Measurements from ENCODE around the gene SRGAP3. TPM values are rescaled to one million over a fixed set of nuclear protein-coding genes. Genes with fewer than 3 reads are reported as not detected.

SRGAP3 gene
- total RNA-seq, 5 donors from 2014 or later (not counting 1 experiment from before 2014, with no cell fraction given): 1.4 to 4.4 (median 2.8) TPM

DNA sequence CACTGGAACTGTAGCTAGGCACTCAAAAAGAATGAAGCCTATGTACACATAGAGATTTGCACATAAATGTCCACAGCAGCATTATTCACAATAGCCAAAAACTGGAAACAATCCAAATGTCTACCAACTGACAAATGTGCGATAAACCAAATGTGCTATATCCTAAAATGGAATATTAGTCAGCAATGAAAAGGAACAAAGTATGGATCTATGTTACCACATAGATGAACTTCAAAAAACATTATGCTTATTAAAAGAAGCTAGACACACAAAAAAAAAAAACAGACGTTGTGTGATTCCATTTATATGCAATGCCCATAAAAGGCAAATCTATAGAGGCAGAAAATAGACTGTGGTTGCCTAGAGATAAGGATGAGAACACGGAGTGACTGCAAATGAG is 39.7 kb downstream of the SRGAP3 start:
- H3K4me1 ChIP-seq (ENCODE audit: control insufficient read depth in 1 of 2, extremely low read depth in 1 of 2, insufficient read depth in 2 of 2, low read length in 2 of 2): no peaks in the 10 kb centered on the region
- H3K9me3 ChIP-seq: no peaks in the 10 kb centered on the region
- no peaks in the 10 kb centered on the region for H3K4me1 Mint-ChIP-seq
- ATAC-seq (replicated peaks in 1 of 4): no peak
- H3K27ac Mint-ChIP-seq: no peak overlapping the region
- H3K36me3 ChIP-seq (ENCODE audit: control insufficient read depth in 2 of 2, extremely low read depth in 1 of 2, insufficient read depth in 1 of 2, low read length in 1 of 2): no peaks in the 10 kb centered on the region
- ChIA-PET CTCF (no interaction called here), POLR2A (no interaction called here)
- WGBS (ENCODE audit: insufficient coverage): no CpG with 5 or more reads among the region's 3 CpGs
- DNase-seq: no peak
- peaks cover 0 to 1% of the 10 kb centered on the region in 2 donors for H3K27me3 Mint-ChIP-seq
- H3K4me3 ChIP-seq (ENCODE audit: control insufficient read depth in 1 of 2, extremely low read depth in 1 of 2, low read length in 1 of 2): no peak overlapping the region
- no peaks in the 10 kb centered on the region for H3K36me3 Mint-ChIP-seq
- H3K4me3 Mint-ChIP-seq: no peak overlapping the region
- H3K9me3 Mint-ChIP-seq: no peaks in the 10 kb centered on the region
- H3K27me3 ChIP-seq (replicated peaks in 1 of 2; ENCODE audit: control insufficient read depth in 2 of 2, extremely low read depth in 1 of 2, insufficient read depth in 2 of 2, low read length in 1 of 2): peaks cover 0 to 3% of the 10 kb centered on the region in 2 experiments
- H3K27ac ChIP-seq (ENCODE audit: low read length): no peak overlapping the region

DNA sequence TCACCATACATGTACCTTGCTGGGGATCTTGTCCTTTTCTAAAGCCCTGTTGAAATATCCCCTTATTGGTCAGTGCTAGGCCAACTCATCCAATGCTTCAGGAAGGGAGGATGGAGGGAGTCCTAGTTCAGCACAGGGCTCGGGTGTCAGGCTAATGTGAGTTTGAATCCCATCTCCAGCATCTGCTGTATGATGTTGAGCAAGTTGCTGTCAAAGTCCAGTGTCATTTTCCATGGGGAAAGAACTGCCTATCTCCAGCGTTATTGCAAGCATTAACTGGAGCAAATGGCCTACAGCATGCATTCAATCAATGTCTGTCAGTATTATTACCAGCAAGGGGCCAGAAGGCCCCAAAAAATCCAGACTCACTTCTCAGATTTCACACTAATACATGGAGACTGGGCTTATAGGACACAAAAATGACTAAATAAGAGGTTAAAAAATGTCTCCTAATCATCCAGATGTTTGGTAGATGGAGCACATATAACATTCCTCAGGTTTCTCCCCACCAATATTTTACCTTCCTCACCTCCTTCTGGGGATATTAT is 40.8 kb downstream of the SRGAP3 start:
- Histone ChIP-seq H3K36me3 (ENCODE audit: control insufficient read depth in 2 of 2, extremely low read depth in 1 of 2, insufficient read depth in 1 of 2, low read length in 1 of 2) (no peaks in the 10 kb centered on the region), H3K4me1 (ENCODE audit: control insufficient read depth in 1 of 2, extremely low read depth in 1 of 2, insufficient read depth in 2 of 2, low read length in 2 of 2) (no peaks in the 10 kb centered on the region), H3K27me3 (replicated peaks in 1 of 2; ENCODE audit: control insufficient read depth in 2 of 2, extremely low read depth in 1 of 2, insufficient read depth in 2 of 2, low read length in 1 of 2) (peaks cover 0 to 3% of the 10 kb centered on the region in 2 experiments), H3K9me3 (no peaks in the 10 kb centered on the region), H3K27ac (ENCODE audit: low read length) (no peak overlapping the region), H3K4me3 (ENCODE audit: control insufficient read depth in 1 of 2, extremely low read depth in 1 of 2, low read length in 1 of 2) (no peak overlapping the region)
- 83% methylated on average over 1 of the region's 2 CpGs for WGBS (ENCODE audit: insufficient coverage)
- ATAC-seq (replicated peaks in 1 of 4) (no peak), DNase-seq (no peak)
- H3K9me3 Mint-ChIP-seq: no peaks in the 10 kb centered on the region
- ChIA-PET CTCF (no interaction called here), POLR2A (no interaction called here)
- no peaks in the 10 kb centered on the region for H3K4me1 Mint-ChIP-seq
- no peak overlapping the region for H3K4me3 Mint-ChIP-seq
- peaks cover 0 to 1% of the 10 kb centered on the region in 2 donors for H3K27me3 Mint-ChIP-seq
- H3K27ac Mint-ChIP-seq: no peak overlapping the region
- no peaks in the 10 kb centered on the region for H3K36me3 Mint-ChIP-seq

DNA sequence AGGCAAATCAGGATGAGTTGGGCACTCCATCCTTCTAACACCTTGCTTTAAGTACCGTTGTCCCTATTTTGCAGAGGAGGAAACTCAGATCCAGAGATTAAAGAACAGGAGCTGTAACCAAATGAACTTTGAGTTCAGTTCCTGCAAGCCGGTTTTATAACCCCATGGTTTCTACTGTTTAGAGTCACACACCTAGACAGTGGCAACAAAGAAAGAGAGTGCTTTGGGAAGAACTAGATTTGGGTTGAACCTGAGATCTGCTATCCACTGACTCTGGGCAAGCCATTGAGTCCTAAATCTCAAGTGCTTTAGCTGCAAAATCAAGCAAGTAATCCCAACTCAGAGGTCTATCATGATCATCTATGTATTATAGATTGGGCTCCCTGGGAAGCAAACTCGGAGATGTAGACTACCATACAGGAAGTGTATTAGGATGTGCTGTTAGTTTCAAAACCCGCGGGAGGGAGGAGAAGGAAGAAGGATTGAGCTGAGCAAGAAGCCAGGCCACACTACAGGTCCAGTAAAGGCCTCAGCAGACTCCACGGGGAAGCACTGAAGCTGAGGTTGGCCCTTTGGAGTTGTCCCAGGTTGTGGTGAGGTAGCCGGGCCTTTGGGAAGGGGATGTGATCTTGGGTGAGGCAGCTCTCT is 42.2 kb downstream of the SRGAP3 start:
- 93% methylated on average over 6 of the region's 7 CpGs for WGBS (ENCODE audit: insufficient coverage)
- Mint-ChIP-seq H3K27ac (no peak overlapping the region), H3K9me3 (no peaks in the 10 kb centered on the region), H3K4me1 (no peaks in the 10 kb centered on the region), H3K36me3 (no peaks in the 10 kb centered on the region), H3K27me3 (peaks cover 0 to 1% of the 10 kb centered on the region in 2 donors), H3K4me3 (no peak overlapping the region)
- CTCF ChIA-PET: interaction anchor here in 1 of 2 donors (0.6 kb wide), 1 partner anchor 55 kb away, joined by 8 read pairs; no protein-coding TSS in a partner anchor
- ATAC-seq (replicated peaks in 1 of 4) (no peak), DNase-seq (no peak)
- Histone ChIP-seq H3K27me3 (replicated peaks in 1 of 2; ENCODE audit: control insufficient read depth in 2 of 2, extremely low read depth in 1 of 2, insufficient read depth in 2 of 2, low read length in 1 of 2) (peaks cover 0 to 3% of the 10 kb centered on the region in 2 experiments), H3K4me3 (ENCODE audit: control insufficient read depth in 1 of 2, extremely low read depth in 1 of 2, low read length in 1 of 2) (no peak overlapping the region), H3K9me3 (no peaks in the 10 kb centered on the region), H3K4me1 (ENCODE audit: control insufficient read depth in 1 of 2, extremely low read depth in 1 of 2, insufficient read depth in 2 of 2, low read length in 2 of 2) (no peaks in the 10 kb centered on the region), H3K36me3 (ENCODE audit: control insufficient read depth in 2 of 2, extremely low read depth in 1 of 2, insufficient read depth in 1 of 2, low read length in 1 of 2) (no peaks in the 10 kb centered on the region), H3K27ac (ENCODE audit: low read length) (no peak overlapping the region)
- POLR2A ChIA-PET: no interaction called here

DNA sequence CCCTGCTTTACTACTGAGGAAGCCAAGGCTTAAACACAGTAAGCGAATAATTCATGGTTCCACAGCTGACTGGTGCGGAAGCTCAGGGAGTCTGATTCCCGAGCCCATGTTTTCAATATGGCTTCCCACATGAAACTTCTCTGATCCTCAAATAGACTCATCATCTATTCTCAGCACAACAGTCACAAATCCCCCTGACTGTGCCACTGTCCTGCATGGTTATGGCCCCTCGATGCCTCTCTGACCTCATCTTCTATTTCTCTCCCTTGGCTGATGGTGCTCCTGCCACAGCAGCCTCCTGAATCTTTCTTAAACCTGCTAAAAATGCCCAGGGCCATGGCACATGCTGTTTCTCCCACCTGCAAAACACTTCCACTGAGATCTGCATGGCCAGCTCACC is 43.2 kb downstream of the SRGAP3 start:
- no peaks in the 10 kb centered on the region for H3K36me3 Mint-ChIP-seq
- POLR2A ChIA-PET: no interaction called here
- no peak overlapping the region for H3K4me3 Mint-ChIP-seq
- no peaks in the 10 kb centered on the region for H3K9me3 ChIP-seq
- ATAC-seq (replicated peaks in 1 of 4) (no peak), DNase-seq (no peak)
- peaks cover 0 to 3% of the 10 kb centered on the region in 2 experiments for H3K27me3 ChIP-seq (replicated peaks in 1 of 2; ENCODE audit: control insufficient read depth in 2 of 2, extremely low read depth in 1 of 2, insufficient read depth in 2 of 2, low read length in 1 of 2)
- CTCF ChIA-PET: no interaction called here
- H3K27ac ChIP-seq (ENCODE audit: low read length): no peak overlapping the region
- no peaks in the 10 kb centered on the region for H3K4me1 Mint-ChIP-seq
- no peaks in the 10 kb centered on the region for H3K36me3 ChIP-seq (ENCODE audit: control insufficient read depth in 2 of 2, extremely low read depth in 1 of 2, insufficient read depth in 1 of 2, low read length in 1 of 2)
- no peaks in the 10 kb centered on the region for H3K9me3 Mint-ChIP-seq
- peaks cover 0 to 1% of the 10 kb centered on the region in 2 donors for H3K27me3 Mint-ChIP-seq
- H3K4me3 ChIP-seq (ENCODE audit: control insufficient read depth in 1 of 2, extremely low read depth in 1 of 2, low read length in 1 of 2): no peak overlapping the region
- 92% methylated on average over 4 of the region's 4 CpGs for WGBS (ENCODE audit: insufficient coverage)
- H3K4me1 ChIP-seq (ENCODE audit: control insufficient read depth in 1 of 2, extremely low read depth in 1 of 2, insufficient read depth in 2 of 2, low read length in 2 of 2): no peaks in the 10 kb centered on the region
- H3K27ac Mint-ChIP-seq: no peak overlapping the region

GRCh38 chr3:9205345-9206143 is 43.9 kb downstream of the SRGAP3 start:
- CTCF ChIA-PET: no interaction called here
- ATAC-seq (replicated peaks in 1 of 4): no peak
- H3K4me3 ChIP-seq (ENCODE audit: control insufficient read depth in 1 of 2, extremely low read depth in 1 of 2, low read length in 1 of 2): no peak overlapping the region

GRCh38 chr3:9204253-9204992 is 45.0 kb downstream of the SRGAP3 start:
- Histone ChIP-seq H3K4me1 (ENCODE audit: control insufficient read depth in 1 of 2, extremely low read depth in 1 of 2, insufficient read depth in 2 of 2, low read length in 2 of 2) (no peaks in the 10 kb centered on the region), H3K27me3 (replicated peaks in 1 of 2; ENCODE audit: control insufficient read depth in 2 of 2, extremely low read depth in 1 of 2, insufficient read depth in 2 of 2, low read length in 1 of 2) (peaks cover 0 to 3% of the 10 kb centered on the region in 2 experiments), H3K27ac (ENCODE audit: low read length) (no peak overlapping the region), H3K4me3 (ENCODE audit: control insufficient read depth in 1 of 2, extremely low read depth in 1 of 2, low read length in 1 of 2) (no peak overlapping the region), H3K36me3 (ENCODE audit: control insufficient read depth in 2 of 2, extremely low read depth in 1 of 2, insufficient read depth in 1 of 2, low read length in 1 of 2) (no peaks in the 10 kb centered on the region), H3K9me3 (no peaks in the 10 kb centered on the region)
- H3K27me3 Mint-ChIP-seq: peaks cover 0 to 1% of the 10 kb centered on the region in 2 donors
- no peaks in the 10 kb centered on the region for H3K4me1 Mint-ChIP-seq
- H3K36me3 Mint-ChIP-seq: no peaks in the 10 kb centered on the region
- ATAC-seq (replicated peaks in 1 of 4) (no peak), DNase-seq (no peak)
- CTCF ChIA-PET: no interaction called here
- H3K27ac Mint-ChIP-seq: no peak overlapping the region
- WGBS (ENCODE audit: insufficient coverage): 93% methylated on average over 8 of the region's 17 CpGs
- H3K4me3 Mint-ChIP-seq: no peak overlapping the region
- POLR2A ChIA-PET: no interaction called here
- H3K9me3 Mint-ChIP-seq: no peaks in the 10 kb centered on the region

More at GRCh38 chr3:9205345-9206143, 43.9 kb downstream of the SRGAP3 start:
- Histone ChIP-seq H3K4me1 (ENCODE audit: control insufficient read depth in 1 of 2, extremely low read depth in 1 of 2, insufficient read depth in 2 of 2, low read length in 2 of 2) (no peaks in the 10 kb centered on the region), H3K36me3 (ENCODE audit: control insufficient read depth in 2 of 2, extremely low read depth in 1 of 2, insufficient read depth in 1 of 2, low read length in 1 of 2) (no peaks in the 10 kb centered on the region), H3K27me3 (replicated peaks in 1 of 2; ENCODE audit: control insufficient read depth in 2 of 2, extremely low read depth in 1 of 2, insufficient read depth in 2 of 2, low read length in 1 of 2) (peaks cover 0 to 3% of the 10 kb centered on the region in 2 experiments), H3K9me3 (no peaks in the 10 kb centered on the region), H3K27ac (ENCODE audit: low read length) (no peak overlapping the region)
- H3K4me3 Mint-ChIP-seq: no peak overlapping the region
- DNase-seq: no peak
- H3K4me1 Mint-ChIP-seq: no peaks in the 10 kb centered on the region
- no peak overlapping the region for H3K27ac Mint-ChIP-seq
- no peaks in the 10 kb centered on the region for H3K36me3 Mint-ChIP-seq
- H3K9me3 Mint-ChIP-seq: no peaks in the 10 kb centered on the region
- POLR2A ChIA-PET: no interaction called here
- H3K27me3 Mint-ChIP-seq: peaks cover 0 to 1% of the 10 kb centered on the region in 2 donors
- WGBS (ENCODE audit: insufficient coverage): 92% methylated on average over 4 of the region's 9 CpGs
